Forelimb muscle (tissue), 1 donor: ENCODE measurements around the gene STKLD1. TPM values are rescaled to one million over a fixed set of nuclear protein-coding genes. Genes with fewer than 3 reads are reported as not detected.
"Not testable (repeated sequence)": the region's sequence is repeated elsewhere in the genome, so short reads cannot be mapped to it uniquely, and the experiment has no call there.

ENCODE experiments used
- DNase-seq: peaks from one replicate; pipeline ENCODE4 v3.0.0-alpha.2; 2013; ENCODE audit warnings: low read depth
- polyA plus RNA-seq: library from polyadenylated mRNA; unstranded; fragments of 120-200 nt; gene quantifications from one replicate; pipeline ENCODE4 v1.2.1, GENCODE V29; 2013; ENCODE audit not compliant: insufficient read length

Gene STKLD1
- polyA plus RNA-seq, 1 donor: 2.2 TPM

DNA sequence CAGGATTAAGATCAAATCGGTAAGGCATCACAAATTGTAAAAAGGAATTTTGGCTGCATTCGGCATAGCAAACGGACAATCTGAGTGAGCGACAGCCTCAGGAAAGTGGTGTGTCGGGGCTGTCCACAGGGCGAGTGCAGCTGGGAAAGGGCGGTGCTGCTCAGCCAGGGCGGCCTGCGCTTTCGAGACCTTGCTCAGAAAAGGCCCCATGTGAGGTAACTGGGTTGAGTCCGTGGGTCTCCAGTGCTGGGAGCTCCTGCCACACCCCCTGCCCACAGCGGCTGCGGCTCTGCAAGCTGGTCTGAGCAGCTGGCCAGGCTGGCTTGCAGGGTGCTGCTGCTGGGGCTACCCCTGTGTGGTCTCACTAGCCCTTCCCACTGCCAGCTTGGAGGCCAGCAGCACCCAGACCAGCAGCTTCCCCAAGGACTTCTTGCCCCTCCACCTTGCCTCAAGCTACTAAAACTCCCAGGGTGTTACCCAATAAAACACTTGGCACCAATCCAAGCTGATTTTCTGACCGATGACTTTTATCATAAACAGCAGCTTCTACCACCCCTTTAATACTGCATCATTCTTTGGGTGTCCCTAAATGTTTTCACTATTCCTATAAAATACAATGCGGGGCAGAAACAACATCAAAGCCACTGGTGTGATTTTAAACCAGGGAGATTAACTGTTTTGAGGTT, 13.7 kb upstream of the STKLD1 start:
- DNase-seq: no peak

DNA sequence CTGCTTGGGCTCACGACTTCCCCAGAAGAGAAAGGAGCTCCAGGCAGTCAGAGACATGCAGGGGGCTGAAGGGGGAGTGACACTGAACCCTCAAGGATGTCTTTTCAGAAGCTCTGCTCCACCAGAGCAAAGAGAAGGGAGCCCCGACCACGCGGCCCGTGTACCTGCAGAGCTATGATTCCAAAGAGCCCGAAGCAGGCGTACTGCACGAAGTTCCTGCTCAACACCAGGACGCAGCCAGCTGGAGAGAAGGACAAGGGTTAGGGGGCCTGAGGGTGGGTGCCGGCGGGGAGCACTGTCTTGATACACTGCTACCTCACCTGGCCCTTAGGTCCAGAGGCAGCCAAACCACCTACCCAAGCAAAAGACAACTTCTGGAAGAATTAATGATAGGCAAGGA, 9.7 kb upstream of the STKLD1 start:
- DNase-seq: no peak

DNA sequence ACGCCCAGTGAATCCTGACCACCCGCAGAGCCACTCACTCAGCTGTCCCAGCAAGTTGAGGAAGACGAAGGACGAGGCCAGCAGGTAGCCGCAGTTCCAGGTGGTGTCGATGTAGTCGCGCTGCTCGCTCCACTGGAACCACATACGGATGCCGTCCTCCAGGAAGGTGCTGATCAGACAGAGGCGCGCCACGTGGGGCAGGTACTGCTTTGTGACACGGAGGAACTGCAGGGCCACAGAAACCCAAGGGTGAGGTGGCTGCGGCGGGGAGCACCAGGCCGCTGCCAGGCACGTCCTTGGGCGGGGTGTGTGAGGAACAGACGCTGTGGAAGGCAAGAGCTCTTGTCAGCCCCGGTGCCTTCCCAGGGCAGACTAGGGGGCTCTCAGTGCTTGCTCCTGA, 8.9 kb upstream of the STKLD1 start:
- no peak for DNase-seq

DNA sequence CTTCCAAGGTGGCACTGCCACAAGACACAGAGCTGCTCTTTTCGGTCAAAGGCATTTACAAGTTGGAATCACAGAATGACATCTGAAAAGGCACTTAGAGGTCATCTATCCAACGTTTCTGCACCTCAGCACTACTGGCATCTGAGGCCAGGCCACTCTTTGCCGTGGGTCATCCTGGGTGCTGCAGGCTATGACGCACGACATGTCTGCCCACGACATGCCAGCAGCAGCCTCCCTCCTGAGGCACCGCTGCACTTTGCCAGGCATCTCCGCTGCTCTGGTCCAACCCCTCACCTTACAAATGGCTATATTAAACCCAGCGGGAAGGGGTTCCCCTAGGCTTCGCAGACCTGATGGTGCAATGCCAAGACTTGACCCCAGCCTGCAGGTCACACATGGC, 8.4 kb upstream of the STKLD1 start:
- DNase-seq: no peak

DNA sequence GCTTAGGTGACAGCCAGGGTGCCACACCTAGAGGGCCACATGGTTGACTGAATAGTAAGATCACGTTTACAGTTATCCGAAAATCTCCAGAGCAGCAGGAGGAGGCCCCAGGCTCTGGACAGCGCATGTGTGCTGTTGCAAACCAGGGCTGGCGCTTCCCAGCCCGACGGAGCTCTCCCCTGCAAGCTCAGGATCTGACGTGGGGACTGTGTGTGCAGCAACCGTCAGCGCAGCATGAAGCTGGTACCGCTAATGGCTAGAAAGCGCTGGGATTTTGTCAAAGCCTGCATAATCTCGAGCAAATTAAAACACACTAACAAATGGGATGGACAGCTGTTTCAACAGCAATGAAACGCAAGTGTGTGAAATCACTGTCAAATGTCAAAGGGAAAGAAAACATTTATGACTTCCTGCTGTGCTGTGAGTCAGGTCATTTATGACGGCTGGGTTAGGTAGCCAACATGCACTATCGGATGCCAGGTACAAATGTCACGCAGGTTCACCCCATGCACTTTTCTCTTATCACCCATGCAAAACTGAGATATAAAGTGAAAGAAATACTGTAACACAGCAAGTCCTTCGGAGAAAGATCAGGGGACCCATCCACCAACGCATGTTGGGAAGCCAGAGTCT, 7.8 kb upstream of the STKLD1 start:
- no peak for DNase-seq

DNA sequence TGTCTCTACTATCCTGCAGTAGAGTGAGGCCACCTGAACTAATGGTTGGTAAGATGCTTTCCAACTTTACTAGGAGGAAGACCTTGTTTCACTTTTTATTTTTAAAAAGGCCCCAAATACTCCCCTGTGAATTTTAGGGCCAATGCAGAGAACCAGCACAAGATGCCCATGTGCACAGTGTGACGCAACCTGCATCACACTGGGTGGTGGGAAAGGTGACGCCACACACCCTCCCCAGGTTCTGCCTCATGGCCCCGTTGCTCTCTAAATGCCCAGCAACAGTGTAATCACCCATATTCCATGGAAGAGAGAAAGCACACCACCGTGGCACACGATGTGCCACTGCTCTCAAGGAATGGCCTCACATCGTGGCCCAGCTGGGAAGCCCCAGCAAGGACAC, 6.7 kb upstream of the STKLD1 start:
- no peak for DNase-seq

DNA sequence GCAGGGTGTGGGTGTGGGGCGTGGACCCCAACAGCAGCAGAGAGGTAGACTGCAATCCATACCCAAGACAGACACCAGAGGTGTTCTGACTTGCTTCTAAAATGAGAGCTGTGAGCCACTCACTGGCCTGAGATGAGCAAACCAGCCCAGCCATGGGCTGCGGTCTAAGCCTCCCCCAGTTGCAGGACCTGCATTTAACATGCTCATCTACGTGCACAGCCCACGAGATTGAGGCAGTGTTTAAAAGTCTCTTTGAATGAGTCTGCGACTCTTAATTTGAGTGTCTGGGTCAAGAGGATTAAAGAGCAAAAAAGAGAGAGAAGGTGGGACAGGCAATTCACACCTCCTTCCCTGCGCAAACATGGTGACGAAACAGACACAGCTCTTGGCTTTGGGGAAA, 6.2 kb upstream of the STKLD1 start:
- DNase-seq: no peak

DNA sequence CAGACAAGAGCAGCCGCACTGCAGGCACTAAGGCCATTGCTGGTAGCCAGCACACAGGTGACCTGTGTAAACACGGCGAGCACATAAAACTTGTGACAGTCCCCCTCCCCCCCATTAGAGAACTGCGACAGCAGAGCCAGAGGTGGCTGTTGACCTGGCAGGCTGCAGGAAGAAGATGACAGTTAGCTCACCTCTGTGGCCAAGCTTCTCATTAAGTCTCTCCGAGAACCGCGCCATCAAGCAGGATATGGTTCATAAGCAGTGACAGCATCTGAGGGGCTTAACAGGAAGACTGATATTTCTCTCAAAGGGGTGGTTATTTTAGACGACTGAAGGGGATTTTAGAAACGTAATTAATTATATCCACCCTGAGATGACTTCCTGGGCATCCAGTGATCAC, 5.5 kb upstream of the STKLD1 start:
- no peak for DNase-seq

DNA sequence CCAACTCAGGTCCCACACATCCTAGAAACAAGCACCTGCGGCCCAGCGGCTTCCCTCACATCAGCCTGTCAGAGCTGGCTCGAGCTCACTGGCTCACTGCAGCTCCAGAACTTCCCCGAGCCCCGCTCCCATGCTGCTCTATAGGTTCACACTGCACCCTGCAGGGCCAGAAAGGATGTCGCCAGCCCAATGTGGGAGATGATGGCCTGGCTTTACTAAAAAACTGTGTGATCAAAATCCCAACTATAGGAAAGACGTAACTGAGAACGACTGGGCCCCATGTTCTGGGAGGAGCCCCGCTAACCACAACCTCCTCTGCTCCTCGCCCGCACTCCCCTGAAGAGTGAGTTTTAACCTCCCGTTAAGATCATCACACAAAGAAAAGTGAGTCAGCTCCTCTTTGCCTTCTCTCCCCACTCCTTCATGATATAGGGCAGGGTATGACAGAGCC, 4.9 kb upstream of the STKLD1 start:
- DNase-seq: no peak

DNA sequence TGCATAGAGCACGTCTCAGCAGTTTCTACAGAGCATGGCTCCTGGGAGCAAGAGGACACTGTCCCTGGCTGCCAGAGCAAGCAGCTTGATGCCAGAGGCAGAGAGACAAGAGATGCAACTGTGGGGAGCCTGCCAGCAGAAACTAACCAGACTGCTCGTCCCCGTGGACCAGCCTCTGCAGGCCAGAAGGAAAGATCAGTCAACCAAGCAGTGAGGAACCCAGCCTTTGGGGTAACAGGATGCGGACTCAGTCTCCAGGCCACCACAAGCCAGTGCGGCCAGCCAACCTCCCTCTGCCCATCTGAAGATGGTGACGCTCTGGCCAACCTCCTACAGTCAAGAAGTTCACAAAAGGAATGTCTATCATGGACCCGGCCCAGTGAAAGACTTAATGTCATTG, 4.0 kb upstream of the STKLD1 start:
- DNase-seq: no peak

DNA sequence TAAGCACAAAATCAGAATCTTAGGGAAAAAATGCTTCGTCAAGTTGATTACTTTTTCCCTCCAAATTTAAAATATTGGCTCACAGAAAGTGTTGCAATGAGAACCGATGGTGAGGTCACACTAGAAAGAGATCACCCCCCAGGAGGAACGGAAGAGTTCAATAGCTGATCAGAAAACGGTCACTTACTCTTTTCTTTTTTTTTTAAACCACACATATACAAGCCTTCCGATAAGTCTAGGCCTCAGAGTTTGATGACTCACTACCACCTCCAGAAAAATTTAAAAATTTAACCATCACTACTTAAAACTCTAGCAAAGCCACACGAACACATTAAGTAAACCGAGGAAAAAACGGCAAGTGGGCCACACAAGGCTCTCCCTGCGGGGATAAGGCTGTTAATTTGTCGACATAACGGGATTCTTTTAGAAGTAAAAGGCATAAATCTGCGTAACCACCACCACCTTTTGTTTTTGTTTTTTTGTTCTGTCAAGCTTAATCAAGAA, 1.5 kb upstream of the STKLD1 start:
- no peak for DNase-seq

DNA sequence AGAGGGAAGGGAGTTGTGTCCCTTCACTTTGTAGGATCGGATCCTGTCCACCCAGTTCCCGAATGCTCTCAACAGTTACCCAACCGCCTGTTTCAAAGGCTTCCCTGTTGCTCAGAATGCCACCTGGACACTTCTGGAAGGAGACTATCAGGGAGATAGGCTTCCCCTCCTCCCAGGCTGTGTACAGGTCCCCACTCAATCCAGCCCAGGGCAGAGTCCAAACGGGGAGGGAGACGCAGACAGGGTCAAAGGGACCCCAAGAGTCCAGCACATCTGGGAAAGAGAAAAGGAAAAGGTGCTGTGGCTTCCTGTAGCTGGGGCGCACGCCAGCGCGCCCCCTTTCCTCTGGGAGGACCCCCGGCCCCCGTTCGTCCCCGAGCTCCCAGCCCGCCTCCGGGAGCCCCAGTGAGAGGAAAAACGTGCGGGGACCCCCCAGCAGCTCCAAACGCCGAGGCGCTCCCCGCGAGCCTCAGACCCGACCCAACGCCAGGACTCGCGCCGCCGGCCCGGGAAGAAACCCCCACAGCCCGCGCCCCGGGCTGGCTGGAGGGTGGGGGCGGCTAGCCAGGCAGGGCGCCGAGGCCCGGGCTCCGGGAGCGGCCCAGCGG, 946 bp upstream of the STKLD1 start:
- DNase-seq: no peak

DNA sequence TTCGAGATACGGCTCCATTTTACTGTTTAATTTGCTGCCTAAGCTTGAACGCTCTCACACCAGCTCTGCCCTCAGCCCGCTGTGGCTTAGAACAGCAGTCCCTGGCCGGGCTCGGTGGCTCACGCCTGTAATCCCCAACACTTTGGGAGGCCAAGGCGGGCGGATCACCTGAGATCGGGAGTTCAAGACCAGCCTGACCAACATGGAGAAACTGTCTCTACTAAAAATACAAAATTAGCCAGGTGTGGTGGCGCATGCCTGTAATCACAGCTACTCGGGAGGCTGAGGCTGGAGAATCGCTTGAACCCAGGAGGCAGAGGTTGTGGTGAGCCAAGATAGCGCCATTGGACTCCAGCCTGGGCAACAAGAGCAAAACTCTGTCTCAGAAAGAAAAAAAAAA, 1.1 kb downstream of the STKLD1 start:
- DNase-seq: not testable (repeated sequence)

DNA sequence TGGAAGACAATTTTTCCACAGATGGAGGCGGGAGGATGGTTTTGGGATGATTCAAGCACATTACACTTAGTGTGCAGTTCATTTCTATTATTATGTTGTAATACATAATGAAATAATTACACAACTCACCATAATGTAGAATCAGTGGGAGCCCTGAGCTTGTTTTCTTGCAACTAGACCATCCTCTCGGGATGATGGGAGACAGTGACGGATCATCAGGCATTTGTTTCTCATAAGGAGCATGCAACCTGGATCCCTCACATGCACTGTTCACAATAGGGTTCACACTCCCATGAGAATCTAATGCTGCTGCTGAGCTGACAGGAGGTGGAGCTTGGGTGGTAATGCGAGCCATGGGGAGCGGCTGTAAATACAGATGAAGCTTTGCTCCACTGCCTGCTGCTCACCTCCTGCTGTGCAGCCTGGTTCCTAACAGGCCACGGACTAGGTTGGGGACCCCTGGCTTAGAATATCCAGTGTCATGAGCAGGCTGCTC, 1.6 kb downstream of the STKLD1 start:
- no peak for DNase-seq

DNA sequence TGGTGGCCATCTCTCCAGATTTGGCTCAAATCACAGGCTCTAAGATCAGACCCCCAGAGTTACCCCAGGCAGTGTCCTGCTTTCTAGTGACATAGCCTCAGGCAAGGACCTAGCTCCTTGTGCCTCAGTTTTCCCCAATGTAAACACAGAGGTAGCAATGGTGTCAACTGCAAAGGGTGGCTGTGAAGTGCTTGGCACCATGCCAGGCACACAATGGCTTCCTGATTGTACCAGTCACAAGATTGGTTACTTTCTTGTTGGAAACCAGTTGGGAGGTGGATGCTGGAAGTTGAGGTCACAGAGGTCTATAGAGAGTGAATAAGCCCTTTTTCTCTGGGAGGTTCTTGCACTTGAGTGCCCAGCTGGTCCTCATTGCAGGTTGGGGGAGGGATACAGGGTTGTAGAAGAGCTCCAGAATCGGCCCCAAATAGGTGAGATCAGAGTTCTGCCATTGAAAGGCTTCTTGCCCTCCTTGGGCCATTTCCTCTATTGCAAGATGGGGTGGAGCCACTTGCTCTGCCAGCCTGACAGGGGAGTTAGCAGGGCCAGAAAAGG, 2.3 kb downstream of the STKLD1 start:
- no peak for DNase-seq

DNA sequence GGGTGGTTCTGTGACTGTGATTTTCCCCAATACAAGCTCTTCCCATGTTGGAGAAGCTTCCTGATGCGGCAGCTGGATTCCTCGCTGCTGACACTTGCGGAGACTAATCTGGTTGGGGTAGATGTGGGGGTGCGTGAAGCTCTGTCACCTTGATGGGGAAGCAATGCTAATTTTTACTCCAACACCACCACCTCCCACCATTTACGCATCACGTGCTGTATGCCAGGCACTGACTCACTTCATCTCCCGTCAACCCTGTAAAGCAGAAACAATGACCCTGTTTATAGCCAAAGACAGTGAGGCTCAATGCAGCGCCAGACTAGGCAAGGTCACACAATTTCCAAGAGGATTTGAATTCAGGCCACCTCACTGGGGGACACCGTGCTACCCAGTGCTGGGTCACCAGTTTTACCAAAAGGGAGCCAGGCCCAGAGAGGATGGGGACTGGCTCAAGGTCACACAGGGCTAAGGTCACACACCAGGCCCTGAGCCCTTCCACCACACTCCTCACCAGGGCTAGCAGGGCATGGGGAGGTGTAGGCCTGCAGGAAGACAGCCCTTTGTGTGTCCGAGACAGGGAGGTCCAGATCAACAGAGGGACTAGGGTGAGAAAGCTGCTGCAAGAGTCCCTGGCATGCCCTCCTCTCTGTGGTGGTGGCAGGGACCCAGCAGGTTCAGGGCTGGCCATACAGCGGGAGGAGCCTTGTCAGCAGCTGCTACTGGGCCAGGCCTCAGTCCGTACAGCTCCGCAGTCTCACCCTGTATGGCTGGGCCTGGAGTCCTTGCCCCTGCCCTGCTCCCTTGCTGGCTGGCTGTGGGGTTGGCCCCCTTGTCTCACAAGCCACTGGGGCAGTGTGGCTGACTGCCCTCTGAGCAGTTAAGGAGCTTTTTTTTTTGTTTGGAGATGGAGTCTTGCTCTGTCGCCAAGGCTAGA, 3.3 kb downstream of the STKLD1 start:
- DNase-seq: no peak

DNA sequence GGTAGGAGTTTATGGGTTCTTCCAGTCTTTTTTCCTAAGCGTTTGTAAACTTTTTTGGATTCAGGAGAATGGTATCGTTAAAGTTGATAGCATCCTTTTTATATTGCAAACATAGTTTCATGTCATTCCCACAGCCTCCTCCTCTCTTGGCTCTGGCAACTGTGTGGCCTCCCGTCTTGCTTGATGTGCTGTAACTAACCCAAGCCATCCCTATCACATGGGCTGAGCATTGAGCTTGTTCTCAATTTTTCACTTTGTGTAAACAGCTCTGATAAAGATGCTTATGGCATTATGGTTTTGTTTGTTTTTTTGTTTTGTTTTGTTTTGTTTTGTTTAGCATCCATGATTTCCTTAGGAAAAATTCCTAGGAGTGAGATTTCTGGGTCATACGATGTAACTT, 4.6 kb downstream of the STKLD1 start:
- DNase-seq: no peak

DNA sequence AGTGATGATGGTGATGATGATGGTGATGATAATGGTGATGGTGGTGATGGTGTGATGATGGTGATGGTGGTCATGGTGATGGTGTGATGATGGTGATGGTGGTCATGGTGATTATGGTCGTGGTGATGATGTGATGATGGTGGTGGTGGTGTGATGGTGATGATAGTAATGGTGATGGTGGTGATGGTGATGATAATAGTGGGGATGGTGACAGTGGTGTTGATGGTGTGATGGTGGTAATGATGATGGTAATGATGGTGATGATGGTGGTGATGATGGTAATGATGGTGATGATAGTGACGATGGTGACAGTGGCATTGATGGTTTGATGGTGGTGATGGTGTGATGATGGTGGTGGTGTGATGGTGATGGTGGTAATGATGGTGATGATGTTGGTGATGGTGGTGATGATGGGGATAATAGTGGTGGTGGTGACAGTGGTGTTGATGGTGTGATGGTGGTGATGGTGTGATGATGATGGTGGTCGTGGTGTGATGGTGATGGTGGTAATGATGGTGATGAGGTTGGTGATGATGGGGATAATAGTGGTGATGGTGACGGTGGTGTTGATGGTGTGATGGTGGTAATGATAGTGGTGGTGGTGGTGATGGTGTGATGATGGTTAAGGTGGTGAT, 6.5 kb downstream of the STKLD1 start:
- no peak for DNase-seq

DNA sequence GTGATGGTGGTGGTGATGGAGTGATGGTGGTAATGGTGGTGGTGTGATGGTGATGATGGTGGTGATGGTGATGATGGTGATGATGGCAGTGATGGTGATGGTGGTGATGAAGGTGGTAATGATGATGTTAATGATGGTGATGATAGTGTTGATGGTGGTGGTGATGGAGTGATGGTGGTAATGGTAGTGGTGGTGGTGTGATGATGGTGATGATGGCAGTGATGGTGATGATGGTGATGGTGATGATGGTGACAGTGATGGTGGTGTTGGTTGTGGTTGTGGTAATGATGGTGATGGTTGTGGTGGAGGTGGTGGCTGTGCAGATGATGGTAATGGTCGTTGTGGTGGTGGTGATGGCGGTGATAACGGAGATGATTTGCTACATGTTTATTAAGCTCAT, 7.3 kb downstream of the STKLD1 start:
- no peak for DNase-seq

DNA sequence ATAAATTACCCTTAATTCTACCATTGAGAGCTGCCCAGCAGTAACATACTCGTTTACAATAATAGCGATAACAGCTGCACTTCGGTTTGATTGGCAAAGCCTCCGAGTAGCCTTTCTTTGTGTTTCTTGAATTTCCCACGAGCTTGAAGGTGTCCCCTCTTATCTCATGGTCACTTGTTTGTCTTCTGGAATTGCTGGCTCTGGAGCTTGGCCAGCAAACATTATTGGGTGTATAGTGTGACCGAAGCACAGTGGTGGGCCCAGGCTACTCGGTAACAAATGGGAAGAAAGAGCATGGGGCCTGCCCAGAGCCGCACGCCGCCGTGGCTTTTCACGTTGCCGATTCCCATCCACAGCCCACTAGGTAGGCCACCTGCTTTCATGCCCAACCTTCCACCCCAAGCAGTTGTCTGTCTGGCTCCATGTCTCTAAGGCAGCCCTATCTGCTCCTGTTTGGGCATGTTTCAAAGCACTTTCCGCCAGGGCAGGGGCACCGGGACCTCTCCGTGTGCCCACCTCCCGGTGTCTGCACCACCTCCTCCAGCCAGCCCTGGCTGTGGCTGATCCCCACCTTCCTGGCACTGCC, 8.7 kb downstream of the STKLD1 start:
- no peak for DNase-seq

DNA sequence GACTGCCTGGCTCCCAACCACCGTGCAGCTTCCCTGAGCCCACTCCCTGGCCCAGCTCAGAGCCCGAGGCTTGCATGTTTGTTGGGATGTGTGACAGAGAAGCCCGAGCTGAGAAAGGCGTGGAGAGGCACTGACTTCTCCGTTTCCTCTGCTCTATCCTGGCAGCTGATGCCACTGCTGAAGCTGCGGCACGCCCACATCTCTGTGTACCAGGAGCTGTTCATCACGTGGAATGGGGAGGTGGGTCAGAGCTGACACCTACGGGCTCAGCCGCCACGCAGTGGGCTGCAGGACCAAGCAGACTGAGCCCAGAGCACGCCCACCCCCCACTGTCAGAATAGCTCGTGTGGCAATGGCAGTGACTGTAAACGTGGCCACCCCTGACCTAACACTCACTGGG, 9.3 kb downstream of the STKLD1 start:
- DNase-seq: no peak
